Measurements from ENCODE around the gene KAZALD1. TPM values are rescaled to one million over a fixed set of nuclear protein-coding genes. Genes with fewer than 3 reads are reported as not detected.

KAZALD1 gene
- polyA plus RNA-seq, 1 donor from 2014 or later = 1.6 TPM

- Histone ChIP-seq H3K9me3 (ENCODE audit: low read length) (no peaks in the 10 kb centered on the region), H3K79me2 (replicated peaks; ENCODE audit: insufficient read depth, low read length) (no peaks in the 10 kb centered on the region), H3K4me3 (ENCODE audit: low read length) (peak overlapping the region; percentile 38), H3K9ac (ENCODE audit: low read length) (no peak overlapping the region), H3K36me3 (ENCODE audit: insufficient read depth, low read length) (no peaks in the 10 kb centered on the region), H3K9me2 (ENCODE audit: insufficient read depth, low read length) (no peaks in the 10 kb centered on the region), H3F3A (ENCODE audit: insufficient read depth, low read length, poor library complexity, severe bottlenecking) (peaks cover 4% of the 10 kb centered on the region), H3K4me2 (ENCODE audit: low read length) (no peak overlapping the region), H4K20me1 (ENCODE audit: insufficient read depth) (no peaks in the 10 kb centered on the region), H3K27ac (ENCODE audit: low read length) (no peak overlapping the region), H3K27me3 (ENCODE audit: insufficient read depth, low read depth, low read length) (peaks cover 69% of the 10 kb centered on the region), H2AFZ (ENCODE audit: low read depth, low read length) (no peak overlapping the region)
- TF ChIP-seq EZH2 (IDR thresholded peaks at IDR 0.05; ENCODE audit: borderline replicate concordance, insufficient read depth, low read length, poor library complexity, severe bottlenecking) (no peak), CTCF (IDR thresholded peaks at IDR 0.05; ENCODE audit: poor library complexity, severe bottlenecking) (no peak), MXI1 (conservative IDR thresholded peaks at IDR 0.05; ENCODE audit: poor library complexity, severe bottlenecking) (no peak), TAF1 (IDR thresholded peaks at IDR 0.05; ENCODE audit: low read depth) (no peak), POLR2AphosphoS5 (IDR thresholded peaks at IDR 0.05) (no peak), REST (IDR thresholded peaks at IDR 0.05; ENCODE audit: borderline replicate concordance) (no peak), RAD21 (conservative IDR thresholded peaks at IDR 0.05) (no peak), EP300 (conservative IDR thresholded peaks at IDR 0.05; ENCODE audit: poor library complexity, severe bottlenecking) (no peak), SMC3 (conservative IDR thresholded peaks at IDR 0.05; ENCODE audit: poor library complexity) (no peak)
These were observed 14.5 kb upstream of the KAZALD1 start for GRCh38 chr10:101047268-101047667.

GRCh38 chr10:101047961-101048892 is 13.6 kb upstream of the KAZALD1 start:
- Histone ChIP-seq H2AFZ (ENCODE audit: low read depth, low read length) (no peak overlapping the region), H3F3A (ENCODE audit: insufficient read depth, low read length, poor library complexity, severe bottlenecking) (peaks cover 4% of the 10 kb centered on the region), H4K20me1 (ENCODE audit: insufficient read depth) (no peaks in the 10 kb centered on the region), H3K27me3 (ENCODE audit: insufficient read depth, low read depth, low read length) (peaks cover 69% of the 10 kb centered on the region), H3K9ac (ENCODE audit: low read length) (no peak overlapping the region), H3K9me2 (ENCODE audit: insufficient read depth, low read length) (no peaks in the 10 kb centered on the region), H3K9me3 (ENCODE audit: low read length) (no peaks in the 10 kb centered on the region), H3K4me2 (ENCODE audit: low read length) (no peak overlapping the region), H3K4me3 (ENCODE audit: low read length) (peak overlapping the region; percentile 18), H3K36me3 (ENCODE audit: insufficient read depth, low read length) (no peaks in the 10 kb centered on the region), H3K79me2 (replicated peaks; ENCODE audit: insufficient read depth, low read length) (no peaks in the 10 kb centered on the region), H3K27ac (ENCODE audit: low read length) (no peak overlapping the region)
- TF ChIP-seq POLR2AphosphoS5 (IDR thresholded peaks at IDR 0.05) (no peak), REST (IDR thresholded peaks at IDR 0.05; ENCODE audit: borderline replicate concordance) (no peak), EP300 (conservative IDR thresholded peaks at IDR 0.05; ENCODE audit: poor library complexity, severe bottlenecking) (no peak), MXI1 (conservative IDR thresholded peaks at IDR 0.05; ENCODE audit: poor library complexity, severe bottlenecking) (no peak), EZH2 (IDR thresholded peaks at IDR 0.05; ENCODE audit: borderline replicate concordance, insufficient read depth, low read length, poor library complexity, severe bottlenecking) (peak; percentile 55), RAD21 (conservative IDR thresholded peaks at IDR 0.05) (no peak), TAF1 (IDR thresholded peaks at IDR 0.05; ENCODE audit: low read depth) (no peak), SMC3 (conservative IDR thresholded peaks at IDR 0.05; ENCODE audit: poor library complexity) (no peak), CTCF (IDR thresholded peaks at IDR 0.05; ENCODE audit: poor library complexity, severe bottlenecking) (peak; percentile 38)
